Left lung (tissue), 10 donors: ENCODE results near the gene JCAD. TPM values are rescaled to one million over a fixed set of nuclear protein-coding genes. Genes with fewer than 3 reads are reported as not detected.

Experiments
- ATAC-seq: fragments of 200-7000 bp; cut with Tn5 transposase; one replicate; pipeline ENCODE4 v1.9.1; 2020; ENCODE audit warnings: moderate library complexity
- DNase-seq, 4 donors: peaks; one replicate each; pipeline ENCODE4 v3.0.0-alpha.2; 2013 to 2020
- H3K27ac ChIP-seq, 2 donors: fragments of 200-600 bp; sonication (generic) in 1 of 2; one replicate each; pipeline versions ENCODE4 v1.5.0 to v1.8.0; 2020 to 2021
- H3K27me3 ChIP-seq, 2 donors: fragments of 200-600 bp; sonication (generic) in 1 of 2; one replicate each; pipeline versions ENCODE4 v1.5.0 to v1.8.0; 2020 to 2021
- H3K36me3 ChIP-seq, 2 donors: fragments of 200-600 bp; sonication (generic) in 1 of 2; one replicate each; pipeline versions ENCODE4 v1.5.0 to v1.8.0; 2020 to 2021
- H3K4me1 ChIP-seq, 2 donors: fragments of 200-600 bp; one replicate each; pipeline ENCODE4 v1.8.0; 2021
- H3K4me3 ChIP-seq, 2 donors: fragments of 200-600 bp; sonication (generic) in 1 of 2; one replicate each; pipeline versions ENCODE4 v1.5.0 to v1.8.0; 2020 to 2021; ENCODE audit warnings: mild to moderate bottlenecking in 1 of 2
- H3K9me3 ChIP-seq, 2 donors: fragments of 200-600 bp; sonication (generic) in 1 of 2; one replicate each; pipeline versions ENCODE4 v1.5.0 to v1.8.0; 2020 to 2021
- CTCF ChIP-seq, 2 donors: fragments of 200-600 bp; sonication (generic) in 1 of 2; IDR thresholded peaks; one replicate each; pipeline versions ENCODE4 v1.5.0 to v1.8.0; 2021; ENCODE audit warnings: antibody characterized with exemption in 2 of 2
- intact Hi-C, 2 donors: fragments of 100-400 bp; cut with DNase I; formaldehyde crosslinking; loops; one replicate each; pipeline versions ENCODE4 v1.11.2 to v1.14.2; 2022
- polyA plus RNA-seq, 6 donors: library from polyadenylated mRNA; unstranded; fragments of 120-200 nt; gene quantifications; one replicate each; pipeline ENCODE4 v1.2.1, GENCODE V29; 2013; ENCODE audit not compliant: insufficient read length in 6 of 6
- total RNA-seq, 2 donors: library from RNA; stranded (reverse); fragmentation: NEBNext Ultra II Directional; extraction: Animal tissue kit (Norgen Biotek cat#: 25700); gene quantifications; one replicate each; pipeline ENCODE4 v1.2.1, GENCODE V29; 2021
- donor health status: DM: no; HTN: yes; CAD: no.
- donor health status: DM: no; HTN: no; CAD: no.

JCAD gene
- total and polyA plus RNA-seq, 8 donors: 28.7 to 88.4 (median 71.0) TPM

- intact Hi-C loops: no loop called here
- TF ChIP-seq CTCF (IDR thresholded peaks at IDR 0.05): no peak
- DNase-seq (no peak), ATAC-seq (no peak)
- H3K4me1 ChIP-seq: no peaks in the 10 kb centered on the region
- peaks cover 0 to 6% of the 10 kb centered on the region in 2 donors for H3K9me3 ChIP-seq
- H3K4me3 ChIP-seq: no peak overlapping the region
- H3K27me3 ChIP-seq: no peaks in the 10 kb centered on the region
- H3K27ac ChIP-seq: no peak overlapping the region
- no peaks in the 10 kb centered on the region for H3K36me3 ChIP-seq
These were observed 84.6 kb downstream of the JCAD start for GRCh38 chr10:29974773-29975172.

- no peak overlapping the region for H3K4me3 ChIP-seq
- H3K27ac ChIP-seq: no peak overlapping the region
- ATAC-seq: no peak
- H3K9me3 ChIP-seq: peaks cover 0 to 6% of the 10 kb centered on the region in 2 donors
- no peaks in the 10 kb centered on the region for H3K36me3 ChIP-seq
- intact Hi-C loops: no loop called here
- H3K4me1 ChIP-seq: no peaks in the 10 kb centered on the region
- no peak for DNase-seq
- no peak for TF ChIP-seq CTCF (IDR thresholded peaks at IDR 0.05)
- no peaks in the 10 kb centered on the region for H3K27me3 ChIP-seq
These were observed 85.5 kb downstream of the JCAD start for GRCh38 chr10:29973921-29974320.

- DNase-seq (no peak), ATAC-seq (no peak)
- H3K4me1 ChIP-seq: no peaks in the 10 kb centered on the region
- H3K36me3 ChIP-seq: no peaks in the 10 kb centered on the region
- no peak for TF ChIP-seq CTCF (IDR thresholded peaks at IDR 0.05)
- H3K4me3 ChIP-seq: no peak overlapping the region
- intact Hi-C loops: no loop called here
- H3K27me3 ChIP-seq: no peaks in the 10 kb centered on the region
- no peak overlapping the region for H3K27ac ChIP-seq
- peaks cover 0 to 6% of the 10 kb centered on the region in 2 donors for H3K9me3 ChIP-seq
These were observed 88.8 kb downstream of the JCAD start for GRCh38 chr10:29970576-29970975.

- intact Hi-C loops: no loop called here
- no peak overlapping the region for H3K4me3 ChIP-seq
- H3K36me3 ChIP-seq: no peaks in the 10 kb centered on the region
- H3K27ac ChIP-seq: no peak overlapping the region
- no peaks in the 10 kb centered on the region for H3K4me1 ChIP-seq
- TF ChIP-seq CTCF (IDR thresholded peaks at IDR 0.05): no peak
- DNase-seq: no peak
- no peak for ATAC-seq
- no peaks in the 10 kb centered on the region for H3K27me3 ChIP-seq
- H3K9me3 ChIP-seq: peaks cover 0 to 4% of the 10 kb centered on the region in 2 donors
These were observed 89.4 kb downstream of the JCAD start for GRCh38 chr10:29970012-29970396.

- H3K4me1 ChIP-seq: no peaks in the 10 kb centered on the region
- DNase-seq (no peak), ATAC-seq (no peak)
- TF ChIP-seq CTCF (IDR thresholded peaks at IDR 0.05): no peak
- no peak overlapping the region for H3K27ac ChIP-seq
- no peak overlapping the region for H3K4me3 ChIP-seq
- intact Hi-C loops: no loop called here
- H3K36me3 ChIP-seq: no peaks in the 10 kb centered on the region
- H3K27me3 ChIP-seq: no peaks in the 10 kb centered on the region
- H3K9me3 ChIP-seq: no peaks in the 10 kb centered on the region
These were observed 90.0 kb downstream of the JCAD start for GRCh38 chr10:29969255-29970011.
